SK-N-MC (cell line): ENCODE measurements around the gene CD200R1L.

Experiments
- EZH2 ChIP-seq: fragments of 200-600 bp; sonication (generic); IDR thresholded peaks from one replicate; pipeline ENCODE4 v1.6.1; 2017; ENCODE audit warnings: antibody characterized with exemption
- POLR2AphosphoS5 ChIP-seq: IDR thresholded peaks from 2 replicates; pipeline ENCODE4 v1.6.1; 2012; ENCODE audit warnings: mild to moderate bottlenecking, low read depth, low read length, borderline replicate concordance

DNA sequence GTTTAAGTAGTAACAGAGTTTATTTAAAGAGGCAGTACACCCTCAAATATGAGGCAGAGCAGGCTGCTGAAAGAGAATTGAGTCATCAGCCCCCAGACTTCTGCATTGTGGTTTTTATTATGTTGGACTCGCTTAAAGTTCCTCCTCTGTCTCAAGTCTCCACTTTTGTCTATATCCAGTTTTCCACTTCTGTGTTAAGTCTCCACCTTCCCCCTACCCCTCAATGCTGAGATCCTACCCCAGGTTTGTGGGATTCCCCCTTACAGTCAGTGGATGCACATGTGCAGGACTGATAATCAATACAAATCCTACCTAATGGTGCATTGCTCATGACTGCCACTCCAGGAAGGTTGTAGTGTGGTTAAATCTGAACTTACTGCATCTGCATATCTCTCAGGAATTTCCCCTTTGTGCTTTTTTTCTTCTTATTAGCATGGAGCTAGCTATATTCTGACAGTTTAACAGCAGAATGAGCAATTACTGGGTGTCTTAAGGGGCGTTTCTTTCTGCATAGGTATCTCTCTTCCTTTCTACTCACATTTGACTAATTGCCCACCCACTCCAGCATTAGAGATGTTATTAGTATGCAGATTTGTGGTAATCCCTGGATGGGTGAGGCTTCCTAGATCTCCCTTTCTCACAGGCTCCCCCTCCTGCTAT, 11.9 kb upstream of the CD200R1L start:
- TF ChIP-seq EZH2 (no peak), POLR2AphosphoS5 (no peak)
